Measurements from ENCODE around the gene SLC25A14. TPM values are rescaled to one million over a fixed set of nuclear protein-coding genes. Genes with fewer than 3 reads are reported as not detected.

SLC25A14 gene
- total RNA-seq, 2 donors from 2014 or later: 6.4 to 7.1 TPM

GRCh38 chrX:130419263-130419662 lies 79.5 kb downstream of the SLC25A14 start:
- TF ChIP-seq CTCF (IDR thresholded peaks at IDR 0.05): no peak
- Histone ChIP-seq H3K27ac (no peak overlapping the region), H3K27me3 (no peaks in the 10 kb centered on the region), H3K9ac (ENCODE audit: low read depth in 2 of 2, low read length in 2 of 2) (no peak overlapping the region), H3K4me1 (no peaks in the 10 kb centered on the region), H3K9me3 (no peaks in the 10 kb centered on the region), H3K4me3 (no peak overlapping the region), H3K36me3 (no peaks in the 10 kb centered on the region)
- intact Hi-C loops (cut with DNase I): no loop called here
- DNase-seq: no peak

Other genes starting within 250 kb of the SLC25A14 start
- 10 to 100 TPM; 30.6 to 42.4 TPM for gene ELF4, start 229.4 kb upstream of the SLC25A14 start, total RNA-seq
- 10 to 100 TPM; 85.2 to 89.0 TPM for gene AIFM1, start 174.1 kb upstream of the SLC25A14 start, total RNA-seq
- under 1 TPM in 1 of 2 donors, not detected in 1; 0.50 TPM for gene RAB33A, start 168.0 kb upstream of the SLC25A14 start, total RNA-seq
- gene ZNF280C, start 71.0 kb upstream of the SLC25A14 start, total RNA-seq: 1 to 10 TPM; 2.1 to 2.4 TPM
- gene GPR119, start 45.8 kb downstream of the SLC25A14 start, total RNA-seq: under 1 TPM; 0.32 to 0.52 TPM
- 10 to 100 TPM; 11.7 to 14.9 TPM for gene RBMX2, start 62.1 kb downstream of the SLC25A14 start, total RNA-seq